BJ (cell line): ENCODE measurements around the gene EVC. TPM values are rescaled to one million over a fixed set of nuclear protein-coding genes. Genes with fewer than 3 reads are reported as not detected.

ENCODE experiments used
- CTCF ChIA-PET: fragments of 350-600 bp; formaldehyde crosslinking; extraction: SDS; loops from one replicate; lab custom pipeline; 2021; ENCODE audit warnings: antibody characterized with exemption, inconsistent platforms; lab: Yijun Ruan, JAX
- POLR2A ChIA-PET: fragments of 300-600 bp; sonication (Branson Sonifier 250); formaldehyde crosslinking; extraction: SDS; loops from one replicate; lab custom pipeline; 2021; ENCODE audit warnings: antibody characterized with exemption; lab: Charles Lee
- DNase-seq: peaks from one replicate; pipeline ENCODE4 v3.0.0-alpha.2; 2011; ENCODE audit warnings: low read depth
- H3K27me3 ChIP-seq: 2 replicates; pipeline ENCODE4 v1.6.0; 2011; ENCODE audit warnings: low read length; ENCODE audit not compliant: control insufficient read depth, insufficient read depth
- H3K36me3 ChIP-seq: 2 replicates; pipeline ENCODE4 v1.5.1; 2011; ENCODE audit warnings: low read length; ENCODE audit not compliant: control insufficient read depth, insufficient read depth
- H3K4me3 ChIP-seq: 2 replicates; pipeline ENCODE4 v1.5.1; 2011; ENCODE audit warnings: low read depth, mild to moderate bottlenecking, control low read depth, low read length
- CTCF ChIP-seq: IDR thresholded peaks from 2 replicates; pipeline ENCODE4 v1.5.1; 2011; ENCODE audit warnings: low read depth, mild to moderate bottlenecking, control low read depth, inconsistent platforms, low read length, moderate library complexity; ENCODE audit not compliant: insufficient read depth
- polyA plus RNA-seq: library from polyadenylated mRNA; depleted of rRNA; stranded (reverse); fragments of >200 nt; gene quantifications from 2 replicates; pipeline ENCODE4 v1.2.3, GENCODE V29; 2011

The EVC gene
- polyA plus RNA-seq, 1 experiment, result 12.8 TPM

GRCh38 chr4:5676763-5677162 is 34.2 kb upstream of the EVC start:
- Histone ChIP-seq H3K4me3 (no peak overlapping the region), H3K36me3 (peaks cover 21% of the 10 kb centered on the region), H3K27me3 (no peaks in the 10 kb centered on the region)
- DNase-seq, result no peak
- TF ChIP-seq CTCF, result no peak
- CTCF ChIA-PET, result no interaction called here
- POLR2A ChIA-PET, result no interaction called here

- ChIA-PET CTCF (no interaction called here), POLR2A (no interaction called here)
- DNase-seq, result no peak
- no peaks in the 10 kb centered on the region for H3K27me3 ChIP-seq
- no peak overlapping the region for H3K4me3 ChIP-seq
- peaks cover 18% of the 10 kb centered on the region for H3K36me3 ChIP-seq
- no peak for TF ChIP-seq CTCF
Measured at GRCh38 chr4:5678977-5679376, 32.0 kb upstream of the EVC start.

- no peak for TF ChIP-seq CTCF
- POLR2A ChIA-PET, result no interaction called here
- CTCF ChIA-PET, result interaction anchor here (0.9 to 1.2 kb wide), 3 partner anchors 24 to 129 kb away, joined by 3 to 6 read pairs (median 4); no protein-coding TSS in a partner anchor
- Histone ChIP-seq H3K27me3 (no peaks in the 10 kb centered on the region), H3K4me3 (no peak overlapping the region), H3K36me3 (peaks cover 29% of the 10 kb centered on the region)
- DNase-seq, result no peak
Measured at GRCh38 chr4:5683566-5683965, 27.4 kb upstream of the EVC start.

GRCh38 chr4:5685296-5685695 is 25.7 kb upstream of the EVC start:
- ChIA-PET POLR2A (no interaction called here), CTCF (interaction anchor here (2.2 kb wide), 1 partner anchor 106 kb away, joined by 9 read pairs; no protein-coding TSS in a partner anchor)
- H3K27me3 ChIP-seq, result no peaks in the 10 kb centered on the region
- H3K36me3 ChIP-seq, result peaks cover 34% of the 10 kb centered on the region
- no peak overlapping the region for H3K4me3 ChIP-seq
- DNase-seq, result no peak
- TF ChIP-seq CTCF, result no peak

GRCh38 chr4:5686338-5686737 is 24.7 kb upstream of the EVC start:
- no peak for TF ChIP-seq CTCF
- Histone ChIP-seq H3K27me3 (no peaks in the 10 kb centered on the region), H3K36me3 (peaks cover 28% of the 10 kb centered on the region), H3K4me3 (no peak overlapping the region)
- no peak for DNase-seq
- CTCF ChIA-PET, result interaction anchor here (1.3 to 2.2 kb wide), 2 partner anchors 17 to 105 kb away, joined by 4 to 9 read pairs; no protein-coding TSS in a partner anchor
- POLR2A ChIA-PET, result no interaction called here
